ENCODE data around the gene NBPF14.
"Not testable (repeated sequence)": the region's sequence is repeated elsewhere in the genome, so short reads cannot be mapped to it uniquely, and the experiment has no call there.

Gene NBPF14

GRCh38 chr1:148595911-148596310 lies at the start of gene NBPF14:
TSS of gene NBPF14 (minus strand) at chr1:148596011. CDS start at chr1:148595717, 294 bp downstream.
- DNase-seq: not testable (repeated sequence)

GRCh38 chr1:148625451-148625850 lies 29.6 kb upstream of the NBPF14 start:
- not testable (repeated sequence) for DNase-seq

GRCh38 chr1:148618216-148618615 lies 22.4 kb upstream of the NBPF14 start:
- not testable (repeated sequence) for DNase-seq

GRCh38 chr1:148605266-148605665 lies 9.5 kb upstream of the NBPF14 start:
- DNase-seq: not testable (repeated sequence)

GRCh38 chr1:148595360-148595759 lies 451 bp downstream of the NBPF14 start:
- not testable (repeated sequence) for DNase-seq

GRCh38 chr1:148591098-148591497 lies 4.7 kb downstream of the NBPF14 start:
- not testable (repeated sequence) for DNase-seq

- DNase-seq: not testable (repeated sequence)
These were observed 63.7 kb downstream of the NBPF14 start for GRCh38 chr1:148532158-148532557.

- DNase-seq: not testable (repeated sequence)
These were observed 66.7 kb downstream of the NBPF14 start for GRCh38 chr1:148529101-148529567.

GRCh38 chr1:148528591-148528990 lies 67.2 kb downstream of the NBPF14 start:
- not testable (repeated sequence) for DNase-seq

- DNase-seq: not testable (repeated sequence)
These were observed 69.2 kb downstream of the NBPF14 start for GRCh38 chr1:148526587-148526986.

- not testable (repeated sequence) for DNase-seq
These were observed 72.3 kb downstream of the NBPF14 start for GRCh38 chr1:148523205-148524144.

- DNase-seq: peak; percentile 48
These were observed 73.1 kb downstream of the NBPF14 start for GRCh38 chr1:148522561-148523204.

- DNase-seq: peak; percentile 9
These were observed 73.7 kb downstream of the NBPF14 start for GRCh38 chr1:148522072-148522471.

- not testable (repeated sequence) for DNase-seq
These were observed 81.5 kb downstream of the NBPF14 start for GRCh38 chr1:148514310-148514709.

- DNase-seq: not testable (repeated sequence)
These were observed 83.1 kb downstream of the NBPF14 start for GRCh38 chr1:148512571-148513184.

GRCh38 chr1:148493933-148494332 lies 101.9 kb downstream of the NBPF14 start:
- not testable (repeated sequence) for DNase-seq

- not testable (repeated sequence) for DNase-seq
These were observed 112.8 kb downstream of the NBPF14 start, which contains the start of gene PPIAL4G for GRCh38 chr1:148483029-148483428. TSS of gene PPIAL4G (minus strand) at chr1:148483302. CDS start at chr1:148483252, 50 bp downstream.

Data from RPMI8226 (cell line).